ENCODE measurements around the gene ENC1.

The ENC1 gene

DNA sequence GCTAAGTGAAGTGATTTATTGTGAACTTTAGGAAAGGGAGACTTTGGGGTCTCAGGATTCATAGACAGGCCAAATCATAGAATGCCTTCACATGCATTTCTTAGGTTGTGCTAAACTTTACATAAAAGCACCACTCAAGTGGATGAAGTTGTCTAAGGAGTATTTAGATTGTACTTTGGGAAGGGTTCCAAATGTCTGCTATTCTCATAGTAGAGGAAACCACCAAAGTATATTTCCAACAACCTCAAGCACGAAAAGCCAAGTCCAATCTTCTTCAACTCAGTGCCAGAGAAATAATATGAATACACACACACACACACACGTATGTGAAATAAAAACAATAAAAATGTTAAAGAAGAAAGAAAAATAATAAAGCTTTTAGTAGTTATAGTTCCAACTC, 41.8 kb downstream of the ENC1 start:
- POLR2A ChIA-PET (ENCODE audit: low non-redundant PET) = no interaction called here
- CTCF ChIA-PET = interaction anchor here (0.5 kb wide), 1 partner anchor 142 kb away, joined by 3 read pairs; no protein-coding TSS in a partner anchor
- H3K27ac ChIP-seq = no peak overlapping the region
- TF ChIP-seq, protein P1, sequence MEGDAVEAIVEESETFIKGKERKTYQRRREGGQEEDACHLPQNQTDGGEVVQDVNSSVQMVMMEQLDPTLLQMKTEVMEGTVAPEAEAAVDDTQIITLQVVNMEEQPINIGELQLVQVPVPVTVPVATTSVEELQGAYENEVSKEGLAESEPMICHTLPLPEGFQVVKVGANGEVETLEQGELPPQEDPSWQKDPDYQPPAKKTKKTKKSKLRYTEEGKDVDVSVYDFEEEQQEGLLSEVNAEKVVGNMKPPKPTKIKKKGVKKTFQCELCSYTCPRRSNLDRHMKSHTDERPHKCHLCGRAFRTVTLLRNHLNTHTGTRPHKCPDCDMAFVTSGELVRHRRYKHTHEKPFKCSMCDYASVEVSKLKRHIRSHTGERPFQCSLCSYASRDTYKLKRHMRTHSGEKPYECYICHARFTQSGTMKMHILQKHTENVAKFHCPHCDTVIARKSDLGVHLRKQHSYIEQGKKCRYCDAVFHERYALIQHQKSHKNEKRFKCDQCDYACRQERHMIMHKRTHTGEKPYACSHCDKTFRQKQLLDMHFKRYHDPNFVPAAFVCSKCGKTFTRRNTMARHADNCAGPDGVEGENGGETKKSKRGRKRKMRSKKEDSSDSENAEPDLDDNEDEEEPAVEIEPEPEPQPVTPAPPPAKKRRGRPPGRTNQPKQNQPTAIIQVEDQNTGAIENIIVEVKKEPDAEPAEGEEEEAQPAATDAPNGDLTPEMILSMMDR (conservative IDR thresholded peaks at IDR 0.05; ENCODE audit: low read depth) = no peak
- DNase-seq (ENCODE audit: low spot score) = no peak

DNA sequence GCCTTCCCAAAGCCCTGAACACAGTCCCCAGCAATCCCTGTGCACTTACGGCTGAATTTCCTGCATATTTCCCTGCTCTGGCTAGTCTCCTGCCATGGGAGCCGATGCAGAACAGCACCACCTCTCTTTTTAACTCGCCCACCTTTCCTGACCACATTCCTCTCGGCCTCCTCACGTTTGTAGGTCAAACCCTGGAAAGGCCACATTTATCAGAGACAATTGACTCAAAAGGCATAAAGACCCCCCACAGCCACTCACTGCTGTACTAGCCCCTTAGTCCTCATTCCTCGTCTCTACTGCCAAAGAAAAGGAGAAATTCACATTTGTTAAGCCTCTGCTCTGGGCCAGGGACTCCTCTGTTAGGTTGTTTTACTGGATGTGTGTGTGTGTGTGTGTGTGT, 43.6 kb downstream of the ENC1 start:
- TF ChIP-seq, protein P1 (conservative IDR thresholded peaks at IDR 0.05; ENCODE audit: low read depth) = no peak
- DNase-seq (ENCODE audit: low spot score) = no peak
- CTCF ChIA-PET = no interaction called here
- no peak overlapping the region for H3K27ac ChIP-seq
- POLR2A ChIA-PET (ENCODE audit: low non-redundant PET) = interaction anchor here (0.7 kb wide), 1 partner anchor 44 kb away, joined by 9 read pairs; the partner anchor contains the start of gene ENC1

DNA sequence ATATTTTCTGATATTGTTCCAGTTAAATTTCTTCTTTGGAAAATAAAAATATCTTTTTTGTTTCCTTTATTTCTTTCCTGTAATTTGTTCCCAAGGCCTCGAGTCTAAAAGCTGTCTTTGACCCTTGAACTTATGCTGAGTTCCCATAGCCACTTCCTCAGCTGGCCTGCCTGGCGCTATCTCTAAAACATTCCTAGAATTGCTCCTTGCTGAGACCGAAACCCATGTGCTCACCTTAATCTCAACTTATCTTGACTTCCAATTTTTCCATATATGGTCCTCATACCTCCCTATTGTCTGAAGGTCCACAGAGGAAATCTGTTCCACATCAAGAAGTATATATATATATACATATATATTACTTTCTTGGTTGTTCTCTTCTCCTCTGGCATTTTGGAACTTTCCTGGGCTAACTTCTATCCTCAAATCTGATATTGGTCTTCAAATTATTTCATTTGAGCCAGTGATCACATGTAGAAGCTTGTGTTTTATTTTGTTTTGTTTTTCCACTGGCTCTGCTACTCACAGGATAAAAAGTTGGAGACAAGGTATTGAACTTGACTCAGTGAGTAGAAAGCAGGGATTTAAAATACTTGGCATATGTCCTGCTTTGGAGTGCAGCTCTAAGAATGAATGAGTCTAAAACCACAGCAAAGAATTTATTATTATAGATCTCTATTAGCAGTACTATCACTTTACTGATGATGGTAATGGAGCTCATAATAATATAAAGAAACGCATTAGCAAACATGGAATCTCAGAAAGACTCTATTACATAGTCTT, 45.2 kb downstream of the ENC1 start:
- CTCF ChIA-PET = interaction anchor here (0.6 to 0.8 kb wide), 2 partner anchors 9 to 150 kb away, joined by 3 read pairs; no protein-coding TSS in a partner anchor
- POLR2A ChIA-PET (ENCODE audit: low non-redundant PET) = no interaction called here
- TF ChIP-seq, protein P1 (conservative IDR thresholded peaks at IDR 0.05; ENCODE audit: low read depth) = no peak
- no peak overlapping the region for H3K27ac ChIP-seq
- DNase-seq (ENCODE audit: low spot score) = peak; percentile 31

DNA sequence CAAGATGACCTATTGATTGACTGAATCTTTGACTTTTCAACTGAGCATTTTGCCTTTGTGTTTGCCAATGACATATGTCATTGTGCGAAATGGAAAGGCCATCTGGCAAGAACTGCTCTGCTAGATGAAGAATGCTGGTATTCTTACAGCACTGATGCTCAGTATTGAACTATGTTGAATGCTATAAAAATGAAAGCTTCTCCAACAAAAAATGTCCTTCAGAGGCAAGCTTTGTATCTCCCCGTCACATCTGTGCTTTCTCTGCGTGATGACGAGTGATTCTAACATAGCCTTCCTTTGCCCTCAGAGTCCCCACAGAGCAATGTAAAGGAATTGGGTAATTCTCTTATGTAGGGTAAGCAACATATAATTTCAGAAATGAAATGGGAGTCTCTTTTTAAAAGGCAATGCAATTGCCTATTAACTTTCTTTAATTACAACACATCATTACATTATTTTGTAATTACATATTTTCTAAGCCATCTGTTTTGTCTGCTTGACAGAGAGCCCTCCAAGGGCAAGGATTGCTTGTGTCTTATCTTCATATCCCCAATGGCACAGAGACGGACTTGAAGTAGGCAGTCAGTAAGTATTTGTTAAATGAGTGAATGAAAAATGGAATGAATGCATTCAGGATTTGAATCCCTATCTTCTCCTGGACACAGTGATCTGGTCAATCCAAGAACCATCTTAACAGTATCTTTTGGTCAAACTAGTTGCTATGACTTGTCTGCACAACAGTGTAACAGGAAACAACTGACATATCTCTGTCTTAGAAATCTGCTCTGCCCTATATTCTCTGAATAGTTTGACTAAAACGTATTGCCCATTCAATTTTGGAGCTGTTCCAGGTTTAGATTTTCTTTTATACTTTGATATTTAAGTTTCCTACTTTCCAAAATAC, 46.1 kb downstream of the ENC1 start:
- POLR2A ChIA-PET (ENCODE audit: low non-redundant PET) = no interaction called here
- H3K27ac ChIP-seq = no peak overlapping the region
- no peak for DNase-seq (ENCODE audit: low spot score)
- TF ChIP-seq, protein P1 (conservative IDR thresholded peaks at IDR 0.05; ENCODE audit: low read depth) = no peak
- CTCF ChIA-PET = interaction anchor here (0.8 kb wide), 1 partner anchor 8 kb away, joined by 3 read pairs; no protein-coding TSS in a partner anchor

DNA sequence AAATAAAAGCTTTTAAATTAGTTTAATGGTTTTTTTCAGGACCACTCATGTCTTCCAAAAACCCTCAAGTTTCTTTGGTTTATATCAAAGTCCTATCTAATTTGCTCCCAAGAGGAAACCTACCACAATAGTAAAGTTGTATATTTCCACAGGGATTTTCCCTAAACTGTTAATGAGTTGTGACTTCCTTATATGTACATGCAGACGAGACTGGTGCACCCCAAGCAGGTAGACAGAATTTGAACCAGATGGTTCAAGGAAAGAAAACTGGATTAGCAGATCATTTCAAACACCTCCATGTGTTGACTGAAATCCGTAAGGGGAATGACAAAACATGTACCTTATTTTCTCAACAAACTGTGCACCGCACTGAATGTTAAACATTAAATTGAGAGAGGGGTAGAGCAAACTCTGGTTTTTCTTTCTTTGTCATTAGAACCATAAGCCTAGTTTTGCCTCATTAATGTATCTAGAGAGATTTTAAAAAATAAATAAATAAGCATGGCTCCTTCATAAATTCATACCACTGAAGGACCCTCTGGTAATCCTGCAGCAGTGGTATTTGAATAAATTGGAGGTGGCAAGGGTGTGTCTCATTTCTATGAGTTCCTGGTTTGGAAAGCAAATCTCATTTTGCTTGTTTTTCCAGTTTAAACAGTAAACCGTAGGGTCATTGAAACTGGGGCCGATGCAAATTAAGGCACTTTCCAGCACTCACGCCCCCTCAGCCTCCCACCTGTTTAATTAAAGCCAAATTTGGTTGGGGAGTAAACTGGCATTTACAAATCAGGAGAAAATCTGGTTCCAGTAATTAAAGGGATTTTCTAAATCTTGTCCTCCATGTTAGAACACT, 51.1 kb downstream of the ENC1 start:
- CTCF ChIA-PET = no interaction called here
- POLR2A ChIA-PET (ENCODE audit: low non-redundant PET) = no interaction called here
- TF ChIP-seq, protein P1 (conservative IDR thresholded peaks at IDR 0.05; ENCODE audit: low read depth) = no peak
- no peak overlapping the region for H3K27ac ChIP-seq
- DNase-seq (ENCODE audit: low spot score) = no peak

DNA sequence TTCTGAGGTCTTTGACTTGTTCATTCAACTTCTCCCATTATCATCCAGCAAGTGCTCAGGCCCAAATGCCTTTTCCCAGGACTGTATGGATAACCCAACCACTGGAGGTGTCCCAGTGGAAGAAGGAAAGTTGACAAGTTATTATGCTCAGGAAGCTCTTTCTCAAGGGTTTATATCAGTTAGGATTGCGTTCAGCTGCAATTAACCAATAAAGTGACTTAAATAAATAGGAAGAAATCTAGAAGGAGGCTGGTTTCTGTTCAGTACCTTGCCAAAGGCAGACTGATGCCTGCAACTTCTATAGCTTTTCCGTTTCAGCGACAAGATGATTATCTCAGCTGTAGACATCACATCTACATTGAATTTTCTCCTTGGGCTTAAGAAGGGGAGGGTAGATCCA, 52.1 kb downstream of the ENC1 start:
- TF ChIP-seq, protein P1 (conservative IDR thresholded peaks at IDR 0.05; ENCODE audit: low read depth) = no peak
- H3K27ac ChIP-seq = no peak overlapping the region
- POLR2A ChIA-PET (ENCODE audit: low non-redundant PET) = no interaction called here
- CTCF ChIA-PET = no interaction called here
- DNase-seq (ENCODE audit: low spot score) = no peak

All from RWPE1 (cell line).